ENCODE data around the gene PHKG2.
"Not testable (repeated sequence)": the region's sequence is repeated elsewhere in the genome, so short reads cannot be mapped to it uniquely, and the experiment has no call there.

Gene PHKG2

GRCh38 chr16:30747799-30748633 lies at the start of gene PHKG2:
PHKG2 (plus strand) TSS chr16:30748425; CDS start chr16:30748821, 396 bp downstream.
- peak; percentile 99 for DNase-seq

- peak; percentile 78 for DNase-seq
Measured at GRCh38 chr16:30698816-30699614, 49.2 kb upstream of the PHKG2 start, which contains the start of gene SRCAP. SRCAP (plus strand) TSS chr16:30699171; CDS start chr16:30700825, 1,654 bp downstream.

GRCh38 chr16:30699615-30700099 lies 48.6 kb upstream of the PHKG2 start:
- no peak for DNase-seq

- DNase-seq, result peak; percentile 10
Measured at GRCh38 chr16:30700491-30700890, 47.7 kb upstream of the PHKG2 start.

- no peak for DNase-seq
Measured at GRCh38 chr16:30700971-30701370, 47.3 kb upstream of the PHKG2 start.

GRCh38 chr16:30703071-30703470 lies 45.2 kb upstream of the PHKG2 start:
- DNase-seq, result not testable (repeated sequence)

GRCh38 chr16:30703971-30704370 lies 44.3 kb upstream of the PHKG2 start:
- DNase-seq, result no peak

- no peak for DNase-seq
Measured at GRCh38 chr16:30706046-30706445, 42.2 kb upstream of the PHKG2 start.

GRCh38 chr16:30710971-30711370 lies 37.3 kb upstream of the PHKG2 start:
- no peak for DNase-seq

GRCh38 chr16:30711712-30712111 lies 36.5 kb upstream of the PHKG2 start:
- DNase-seq, result no peak

- DNase-seq, result no peak
Measured at GRCh38 chr16:30715750-30716445, 32.3 kb upstream of the PHKG2 start.

- DNase-seq, result no peak
Measured at GRCh38 chr16:30720086-30720485, 28.1 kb upstream of the PHKG2 start.

GRCh38 chr16:30720694-30721093 lies 27.5 kb upstream of the PHKG2 start:
- no peak for DNase-seq

GRCh38 chr16:30721167-30721566 lies 27.1 kb upstream of the PHKG2 start:
- DNase-seq, result no peak

GRCh38 chr16:30721606-30722005 lies 26.6 kb upstream of the PHKG2 start:
- no peak for DNase-seq

GRCh38 chr16:30722443-30722842 lies 25.8 kb upstream of the PHKG2 start:
- DNase-seq, result no peak

- DNase-seq, result no peak
Measured at GRCh38 chr16:30722916-30723315, 25.3 kb upstream of the PHKG2 start.

- DNase-seq, result no peak
Measured at GRCh38 chr16:30723725-30724355, 24.4 kb upstream of the PHKG2 start.

- DNase-seq, result peak; percentile 21
Measured at GRCh38 chr16:30724641-30725417, 23.4 kb upstream of the PHKG2 start.

GRCh38 chr16:30725418-30725792 lies 22.8 kb upstream of the PHKG2 start:
- no peak for DNase-seq

GRCh38 chr16:30728321-30728720 lies 19.9 kb upstream of the PHKG2 start:
- DNase-seq, result no peak

Data from midbrain (tissue), 1 donor.